ENCODE measurements around the gene MGST1.

- TF ChIP-seq POLR2A (IDR thresholded peaks at IDR 0.05; ENCODE audit: low read depth, low read length): no peak
- TF ChIP-seq PAX5 (IDR thresholded peaks at IDR 0.05; ENCODE audit: insufficient read depth, low read length, severe bottlenecking): no peak
- no peak for TF ChIP-seq POLR2AphosphoS5 (IDR thresholded peaks at IDR 0.05; ENCODE audit: low read depth, low read length)
- TF ChIP-seq TAF1 (IDR thresholded peaks at IDR 0.05; ENCODE audit: low read depth, low read length): no peak
- no peak for TF ChIP-seq POU2F2 (IDR thresholded peaks at IDR 0.05; ENCODE audit: low read depth, low read length)
- no peak for TF ChIP-seq SPI1 (IDR thresholded peaks at IDR 0.05; ENCODE audit: low read depth, low read length)
These were observed 11.6 kb upstream of the MGST1 start for GRCh38 chr12:16335838-16336237.

All from GM12891 (cell line).